Measurements from ENCODE around the gene VCP.

DNA sequence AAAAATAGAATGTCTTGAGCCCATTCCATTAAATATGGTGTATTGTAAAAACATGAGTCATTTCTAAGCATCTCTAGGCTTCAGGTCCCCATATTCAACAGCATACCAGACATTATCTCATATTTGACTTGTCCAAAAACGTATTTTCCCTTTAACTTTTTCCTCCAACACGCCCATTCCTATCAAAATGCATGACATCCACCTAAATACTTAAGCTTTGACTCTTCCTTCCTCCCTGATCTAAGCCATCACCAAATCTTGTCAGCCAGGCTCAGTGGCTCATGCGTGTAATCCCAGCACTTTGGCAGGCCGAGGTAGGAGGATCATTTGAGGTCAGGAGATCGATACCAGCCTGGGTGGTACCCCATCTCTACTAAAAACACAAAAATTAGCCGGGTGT, 23.9 kb downstream of the VCP start:
- TF ChIP-seq CTCF (IDR thresholded peaks at IDR 0.05) (no peak), POLR2A (IDR thresholded peaks at IDR 0.05) (no peak)
